Right kidney (tissue), 1 donor: ENCODE data around the gene CEP70.
"Not testable (repeated sequence)": the region's sequence is repeated elsewhere in the genome, so short reads cannot be mapped to it uniquely, and the experiment has no call there.

Experiments used
- DNase-seq: peaks from one replicate; pipeline ENCODE4 v3.0.0-alpha.2; 2016

CEP70 gene

DNA sequence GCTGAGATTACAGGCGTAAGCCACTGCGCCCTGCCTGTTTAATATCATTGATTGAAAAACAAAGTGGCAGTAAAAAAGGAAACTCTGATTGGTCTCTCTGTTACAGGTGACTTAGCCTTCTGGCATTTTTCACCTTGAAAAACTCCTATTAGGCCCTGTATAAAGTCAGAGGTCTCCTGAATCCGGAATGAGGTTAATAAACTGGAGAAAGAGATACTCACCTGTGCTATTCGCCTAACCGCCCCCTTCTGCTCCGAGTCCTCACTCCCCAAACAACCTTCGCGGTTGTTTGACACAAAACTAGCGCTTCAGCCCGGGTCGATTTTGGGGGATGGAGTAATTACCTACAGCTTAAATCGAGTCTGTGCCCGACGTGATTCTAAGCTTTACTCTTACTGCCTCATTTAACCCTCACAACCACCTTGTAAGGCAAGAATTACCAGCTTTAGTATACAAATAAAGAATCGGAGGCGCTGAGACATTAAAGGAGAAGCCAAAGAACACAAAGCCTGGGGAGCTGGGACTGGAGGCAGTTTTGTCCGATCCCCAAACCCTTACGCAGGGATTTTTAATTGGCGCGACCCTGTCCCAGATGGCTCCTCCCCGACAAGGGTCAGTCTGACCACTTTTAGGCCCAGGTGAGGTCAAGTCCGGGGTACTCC, 441 bp downstream of the CEP70 start:
- DNase-seq: no peak

- no peak for DNase-seq
Observed at GRCh38 chr3:138591392-138591791, 2.7 kb downstream of the CEP70 start.

- no peak for DNase-seq
Observed at GRCh38 chr3:138588445-138588844, 5.6 kb downstream of the CEP70 start.

DNA sequence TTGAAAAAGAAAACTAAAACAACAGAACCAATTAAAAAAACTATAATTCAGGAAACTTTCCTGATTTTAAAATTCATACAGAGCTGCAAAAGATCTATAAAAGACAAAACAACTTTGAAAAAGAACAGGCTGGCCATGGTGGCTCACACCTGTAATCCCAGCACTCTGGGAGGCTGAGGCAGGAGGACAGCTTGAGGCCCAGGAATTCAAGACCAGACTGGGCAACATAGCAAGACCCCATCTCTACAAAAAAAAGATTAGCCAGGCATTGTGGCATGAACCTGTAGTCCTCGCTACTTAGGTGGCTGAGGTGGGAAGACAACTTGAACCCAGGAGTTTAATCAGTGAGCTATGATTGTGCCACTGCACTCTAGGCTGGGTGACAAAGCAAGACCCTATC, 6.7 kb downstream of the CEP70 start:
- no peak for DNase-seq

DNA sequence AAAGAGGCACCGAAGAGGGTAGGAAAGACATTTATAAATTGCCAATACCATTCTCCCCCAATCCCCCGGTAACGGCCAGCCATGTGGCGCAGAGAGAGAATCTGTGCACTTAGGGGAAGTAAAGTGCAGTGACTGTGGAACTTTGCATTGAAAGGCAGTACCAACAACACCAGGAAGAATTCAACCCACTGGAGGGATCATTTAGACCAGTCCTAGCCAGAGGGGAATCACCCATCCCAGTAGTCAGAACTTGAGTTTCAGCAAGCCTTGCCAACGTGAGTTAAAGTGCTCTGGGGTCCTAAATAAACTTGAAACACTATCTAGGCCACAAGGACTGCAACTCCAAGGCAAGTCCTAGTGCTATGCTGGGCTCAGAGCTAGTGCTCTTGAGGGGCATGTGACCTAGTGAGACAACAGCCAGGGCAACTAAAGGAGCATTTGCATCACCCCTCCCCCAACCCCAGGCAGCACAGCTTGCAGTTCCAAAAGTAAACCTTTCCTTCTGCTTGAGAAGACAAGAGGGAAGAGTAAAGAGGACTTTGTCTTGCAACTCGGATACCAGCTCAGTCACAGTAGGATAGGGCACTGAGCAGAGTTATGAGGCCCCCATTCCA, 15.0 kb downstream of the CEP70 start:
- no peak for DNase-seq

- DNase-seq: no peak
Observed at GRCh38 chr3:138578141-138578540, 15.9 kb downstream of the CEP70 start.

- no peak for DNase-seq
Observed at GRCh38 chr3:138573138-138573537, 20.9 kb downstream of the CEP70 start.

- DNase-seq: not testable (repeated sequence)
Observed at GRCh38 chr3:138569624-138570023, 24.4 kb downstream of the CEP70 start.

- no peak for DNase-seq
Observed at GRCh38 chr3:138569090-138569489, 25.0 kb downstream of the CEP70 start.

- no peak for DNase-seq
Observed at GRCh38 chr3:138567403-138567802, 26.7 kb downstream of the CEP70 start.

DNA sequence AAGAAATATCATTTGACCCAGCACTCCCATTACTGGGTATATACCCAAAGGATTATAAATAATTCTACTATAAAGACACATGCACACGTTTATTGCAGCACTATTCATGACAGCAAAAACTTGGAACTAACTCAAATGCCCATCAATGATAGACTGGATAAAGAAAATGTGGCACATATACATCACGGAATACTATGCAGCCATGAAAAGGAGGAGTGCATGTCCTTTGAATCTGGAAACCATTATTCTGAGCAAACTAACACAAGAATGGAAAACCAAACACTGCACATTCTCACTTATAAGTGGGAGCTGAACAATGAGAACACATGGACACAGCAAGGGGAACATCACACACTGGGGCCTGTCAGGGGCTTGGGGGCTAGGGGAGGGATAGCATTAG, 27.8 kb downstream of the CEP70 start:
- not testable (repeated sequence) for DNase-seq

- DNase-seq: not testable (repeated sequence)
Observed at GRCh38 chr3:138562902-138563301, 31.2 kb downstream of the CEP70 start.

- DNase-seq: no peak
Observed at GRCh38 chr3:138560501-138560900, 33.6 kb downstream of the CEP70 start.

DNA sequence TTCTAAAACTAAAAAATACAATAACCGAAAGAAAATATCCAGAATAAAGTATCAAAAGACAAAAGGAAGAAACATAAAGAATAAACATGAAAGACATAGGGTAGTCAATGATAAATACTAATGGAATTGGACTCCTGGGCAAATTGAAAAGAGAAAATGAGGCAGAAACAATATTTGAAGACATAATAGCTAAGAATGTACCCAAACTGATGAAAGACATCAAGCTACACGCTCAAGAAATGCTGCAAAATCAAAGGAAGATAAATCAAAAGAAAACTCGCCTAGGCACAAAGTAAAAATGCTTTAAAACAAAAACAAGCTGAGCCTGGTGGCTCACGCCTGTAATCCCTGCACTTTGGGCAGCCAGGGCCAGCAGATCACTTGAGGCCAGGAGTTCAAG, 34.9 kb downstream of the CEP70 start:
- DNase-seq: no peak

DNA sequence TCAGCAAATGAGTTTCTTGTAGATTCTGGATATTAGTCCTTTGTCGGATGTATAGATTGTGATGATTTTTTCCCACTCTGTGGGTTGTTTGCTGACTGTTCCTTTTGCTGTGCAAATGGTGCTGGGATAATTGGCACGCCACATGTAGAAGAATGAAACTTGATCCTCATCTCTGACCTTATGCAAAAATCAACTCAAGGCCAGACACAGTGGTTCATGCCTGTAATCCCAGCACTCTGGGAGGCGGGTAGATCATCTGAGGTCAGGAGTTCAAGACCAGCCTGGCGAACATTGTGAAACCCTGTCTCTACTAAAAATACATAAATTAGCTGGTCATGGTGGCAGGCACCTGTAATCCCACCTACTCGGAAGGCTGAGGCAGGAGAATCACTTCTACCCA, 39.3 kb downstream of the CEP70 start:
- not testable (repeated sequence) for DNase-seq

DNA sequence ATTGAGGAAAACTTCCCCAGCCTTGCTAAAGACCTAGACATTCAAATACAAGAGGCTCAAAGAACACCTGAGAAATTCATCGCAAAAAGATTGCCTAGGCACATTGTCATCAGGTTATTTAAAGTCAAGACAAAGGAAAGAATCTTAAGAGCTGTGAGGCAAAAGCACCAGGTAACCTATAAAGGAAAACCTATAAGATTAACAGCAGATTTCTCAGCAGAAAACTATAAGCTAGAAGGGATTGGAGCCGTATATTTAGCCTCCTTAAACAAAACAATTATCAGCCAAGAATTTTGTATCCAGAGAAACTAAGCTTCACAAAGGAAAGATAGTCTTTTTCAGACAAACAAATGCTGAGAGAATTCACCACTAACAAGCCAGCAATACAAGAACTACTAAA, 43.1 kb downstream of the CEP70 start:
- DNase-seq: not testable (repeated sequence)

GRCh38 chr3:138549179-138549977, 44.7 kb downstream of the CEP70 start:
- no peak for DNase-seq

DNA sequence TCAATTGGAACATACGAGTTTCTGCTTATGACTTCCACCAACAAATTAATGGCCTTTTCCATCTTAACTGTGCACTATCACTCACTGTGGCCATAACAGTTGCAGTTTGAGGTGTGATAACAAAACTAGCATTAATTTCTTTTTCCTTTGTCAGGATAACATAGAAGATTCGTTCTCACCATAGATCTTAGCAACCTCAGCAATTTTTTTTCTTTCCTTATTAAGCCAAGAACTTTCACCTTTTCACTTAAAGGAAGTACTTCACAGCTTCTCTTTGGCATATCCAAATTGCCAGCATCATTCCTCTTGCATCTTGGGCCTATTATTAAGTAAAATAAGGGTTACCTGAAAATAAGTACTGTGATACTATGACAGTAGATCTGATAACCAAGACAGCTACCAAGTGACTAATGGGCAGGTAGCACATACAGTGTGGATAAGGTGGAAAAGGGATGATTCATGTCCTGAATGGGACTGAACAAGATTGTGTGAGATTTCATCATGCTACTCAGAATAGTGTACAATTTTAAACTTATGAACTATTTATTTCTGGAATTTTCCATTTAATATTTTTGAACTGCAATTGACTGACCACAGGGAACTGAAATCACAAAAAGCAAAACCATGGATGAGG, 46.6 kb downstream of the CEP70 start:
- no peak for DNase-seq

GRCh38 chr3:138544546-138544945, 49.5 kb downstream of the CEP70 start:
- no peak for DNase-seq

DNA sequence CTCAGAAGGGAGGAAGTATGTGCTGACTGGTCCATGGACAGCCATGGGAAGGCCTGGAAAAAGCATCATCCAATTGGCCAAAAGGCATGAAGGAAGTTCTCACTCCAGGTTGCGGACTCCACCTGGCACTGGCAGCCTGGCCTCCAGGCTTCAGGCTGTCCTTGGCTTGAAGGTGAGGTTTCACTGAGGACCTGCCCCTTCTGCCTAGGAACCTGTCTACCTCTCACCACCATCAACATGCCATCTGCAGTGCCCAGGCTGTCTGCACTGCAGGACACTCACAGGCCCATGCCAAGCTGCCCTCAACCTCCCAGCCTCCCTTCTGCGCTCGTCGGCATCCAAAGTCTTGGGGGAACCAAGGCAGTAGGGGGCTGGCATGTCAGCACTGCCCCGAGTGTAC, 51.1 kb downstream of the CEP70 start:
- no peak for DNase-seq

- DNase-seq: no peak
Observed at GRCh38 chr3:138539352-138539751, 54.7 kb downstream of the CEP70 start.

DNA sequence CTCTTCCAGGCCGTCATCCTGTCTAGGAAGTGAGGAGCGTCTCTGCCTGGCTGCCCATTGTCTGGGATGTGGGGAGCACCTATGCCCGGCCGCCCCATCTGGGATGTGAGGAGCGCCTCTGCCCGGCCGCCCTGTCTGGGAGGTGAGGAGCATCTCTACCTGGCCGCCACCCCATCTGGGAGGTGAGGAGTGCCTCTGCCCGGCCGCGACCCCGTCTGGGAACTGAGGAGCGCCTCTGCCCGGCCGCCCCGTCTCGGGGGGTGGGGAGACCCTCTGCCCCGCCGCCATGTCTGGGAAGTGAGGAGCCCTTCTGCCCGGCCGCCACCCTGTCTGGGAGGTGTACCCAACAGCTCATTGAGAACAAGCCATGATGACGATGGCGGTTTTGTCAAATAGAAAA, 72.6 kb downstream of the CEP70 start:
- not testable (repeated sequence) for DNase-seq
